ENCODE data around the gene UQCRC1.

UQCRC1 gene

GRCh38 chr3:48596676-48597407 lies 12.6 kb downstream of the UQCRC1 start:
- H3K36me3 ChIP-seq (ENCODE audit: control insufficient read depth, insufficient read depth, low read length) = peaks cover 44% of the 10 kb centered on the region
- peaks cover 8% of the 10 kb centered on the region; the same call in 1 of the 2 replicates for H3K27me3 ChIP-seq (ENCODE audit: control insufficient read depth, insufficient read depth, low read length)
- no peak overlapping the region for H3K4me3 ChIP-seq (ENCODE audit: low read depth, low read length)
- H3K9me3 ChIP-seq (ENCODE audit: control insufficient read depth, insufficient read depth, low read length) = no peaks in the 10 kb centered on the region
- H3K4me1 ChIP-seq (ENCODE audit: control insufficient read depth, insufficient read depth, low read length) = peaks cover 16% of the 10 kb centered on the region
- peak overlapping the region; percentile 80 for H3K27ac ChIP-seq (ENCODE audit: low read depth, low read length)
- no peak overlapping the region for H3K9ac ChIP-seq (ENCODE audit: low read depth, low read length)

GRCh38 chr3:48596157-48596556 lies 13.3 kb downstream of the UQCRC1 start:
- Histone ChIP-seq H3K4me1 (ENCODE audit: control insufficient read depth, insufficient read depth, low read length) (peaks cover 16% of the 10 kb centered on the region), H3K27ac (ENCODE audit: low read depth, low read length) (peak overlapping the region; percentile 80), H3K9ac (ENCODE audit: low read depth, low read length) (no peak overlapping the region)

GRCh38 chr3:48595526-48596121 lies 13.8 kb downstream of the UQCRC1 start:
- H3K4me3 ChIP-seq (ENCODE audit: low read depth, low read length) = peak overlapping the region; percentile 21; the same call in 1 of the 2 replicates
- H3K9ac ChIP-seq (ENCODE audit: low read depth, low read length) = no peak overlapping the region

More at GRCh38 chr3:48596157-48596556, 13.3 kb downstream of the UQCRC1 start:
- no peaks in the 10 kb centered on the region for H3K9me3 ChIP-seq (ENCODE audit: control insufficient read depth, insufficient read depth, low read length)
- peaks cover 37% of the 10 kb centered on the region for H3K36me3 ChIP-seq (ENCODE audit: control insufficient read depth, insufficient read depth, low read length)
- 0 out of 2 replicates have a peak overlapping the region, but pooled peaks have one; percentile 21 for H3K4me3 ChIP-seq (ENCODE audit: low read depth, low read length)
- H3K27me3 ChIP-seq (ENCODE audit: control insufficient read depth, insufficient read depth, low read length) = peaks cover 8% of the 10 kb centered on the region; the same call in 1 of the 2 replicates

GRCh38 chr3:48595075-48595525 lies 14.3 kb downstream of the UQCRC1 start, which contains the start of gene COL7A1:
TSS of gene COL7A1 (minus strand) at chr3:48595329. CDS start at chr3:48595159, 170 bp downstream.
- Histone ChIP-seq H3K27ac (ENCODE audit: low read depth, low read length) (peak within 1 kb of the TSS; percentile 80), H3K9me3 (ENCODE audit: control insufficient read depth, insufficient read depth, low read length) (no peaks in the 10 kb centered on the region), H3K4me1 (ENCODE audit: control insufficient read depth, insufficient read depth, low read length) (peaks cover 16% of the 10 kb centered on the region), H3K4me3 (ENCODE audit: low read depth, low read length) (peak within 1 kb of the TSS; percentile 62), H3K9ac (ENCODE audit: low read depth, low read length) (peak within 1 kb of the TSS; percentile 51), H3K36me3 (ENCODE audit: control insufficient read depth, insufficient read depth, low read length) (peaks cover 26% of the 10 kb centered on the region), H3K27me3 (ENCODE audit: control insufficient read depth, insufficient read depth, low read length) (peaks cover 8% of the 10 kb centered on the region; the same call in 1 of the 2 replicates)

More at GRCh38 chr3:48595526-48596121, 13.8 kb downstream of the UQCRC1 start:
- peaks cover 8% of the 10 kb centered on the region; the same call in 1 of the 2 replicates for H3K27me3 ChIP-seq (ENCODE audit: control insufficient read depth, insufficient read depth, low read length)
- peaks cover 16% of the 10 kb centered on the region for H3K4me1 ChIP-seq (ENCODE audit: control insufficient read depth, insufficient read depth, low read length)
- H3K36me3 ChIP-seq (ENCODE audit: control insufficient read depth, insufficient read depth, low read length) = peaks cover 31% of the 10 kb centered on the region
- H3K9me3 ChIP-seq (ENCODE audit: control insufficient read depth, insufficient read depth, low read length) = no peaks in the 10 kb centered on the region
- peak overlapping the region; percentile 80 for H3K27ac ChIP-seq (ENCODE audit: low read depth, low read length)

GRCh38 chr3:48594417-48595049 lies 14.9 kb downstream of the UQCRC1 start:
- Histone ChIP-seq H3K9me3 (ENCODE audit: control insufficient read depth, insufficient read depth, low read length) (no peaks in the 10 kb centered on the region), H3K27me3 (ENCODE audit: control insufficient read depth, insufficient read depth, low read length) (peaks cover 8% of the 10 kb centered on the region; the same call in 1 of the 2 replicates), H3K4me1 (ENCODE audit: control insufficient read depth, insufficient read depth, low read length) (peaks cover 16% of the 10 kb centered on the region), H3K27ac (ENCODE audit: low read depth, low read length) (peak overlapping the region; percentile 80), H3K36me3 (ENCODE audit: control insufficient read depth, insufficient read depth, low read length) (peaks cover 21% of the 10 kb centered on the region), H3K4me3 (ENCODE audit: low read depth, low read length) (peak overlapping the region; percentile 62), H3K9ac (ENCODE audit: low read depth, low read length) (peak overlapping the region; percentile 51)

- no peak overlapping the region for H3K9ac ChIP-seq (ENCODE audit: low read depth, low read length)
- no peak overlapping the region for H3K4me3 ChIP-seq (ENCODE audit: low read depth, low read length)
- peaks cover 9% of the 10 kb centered on the region for H3K36me3 ChIP-seq (ENCODE audit: control insufficient read depth, insufficient read depth, low read length)
- no peak overlapping the region for H3K27ac ChIP-seq (ENCODE audit: low read depth, low read length)
- peaks cover 16% of the 10 kb centered on the region for H3K4me1 ChIP-seq (ENCODE audit: control insufficient read depth, insufficient read depth, low read length)
- H3K9me3 ChIP-seq (ENCODE audit: control insufficient read depth, insufficient read depth, low read length) = no peaks in the 10 kb centered on the region
- peaks cover 8% of the 10 kb centered on the region; the same call in 1 of the 2 replicates for H3K27me3 ChIP-seq (ENCODE audit: control insufficient read depth, insufficient read depth, low read length)
Observed at GRCh38 chr3:48593337-48593736, 16.1 kb downstream of the UQCRC1 start.

- Histone ChIP-seq H3K4me1 (ENCODE audit: control insufficient read depth, insufficient read depth, low read length) (peaks cover 16% of the 10 kb centered on the region), H3K4me3 (ENCODE audit: low read depth, low read length) (no peak overlapping the region), H3K9ac (ENCODE audit: low read depth, low read length) (no peak overlapping the region), H3K36me3 (ENCODE audit: control insufficient read depth, insufficient read depth, low read length) (peaks cover 1% of the 10 kb centered on the region; the same call in 1 of the 2 replicates), H3K27me3 (ENCODE audit: control insufficient read depth, insufficient read depth, low read length) (peaks cover 8% of the 10 kb centered on the region; the same call in 1 of the 2 replicates), H3K9me3 (ENCODE audit: control insufficient read depth, insufficient read depth, low read length) (no peaks in the 10 kb centered on the region), H3K27ac (ENCODE audit: low read depth, low read length) (no peak overlapping the region)
Observed at GRCh38 chr3:48592519-48593087, 16.8 kb downstream of the UQCRC1 start.

GRCh38 chr3:48591886-48592518 lies 17.4 kb downstream of the UQCRC1 start:
- no peak overlapping the region for H3K4me3 ChIP-seq (ENCODE audit: low read depth, low read length)
- peaks cover 16% of the 10 kb centered on the region for H3K4me1 ChIP-seq (ENCODE audit: control insufficient read depth, insufficient read depth, low read length)
- H3K9me3 ChIP-seq (ENCODE audit: control insufficient read depth, insufficient read depth, low read length) = no peaks in the 10 kb centered on the region
- H3K27me3 ChIP-seq (ENCODE audit: control insufficient read depth, insufficient read depth, low read length) = peaks cover 8% of the 10 kb centered on the region; the same call in 1 of the 2 replicates
- H3K36me3 ChIP-seq (ENCODE audit: control insufficient read depth, insufficient read depth, low read length) = no peaks in the 10 kb centered on the region
- H3K27ac ChIP-seq (ENCODE audit: low read depth, low read length) = no peak overlapping the region
- H3K9ac ChIP-seq (ENCODE audit: low read depth, low read length) = no peak overlapping the region

GRCh38 chr3:48591436-48591835 lies 18.0 kb downstream of the UQCRC1 start:
- Histone ChIP-seq H3K27ac (ENCODE audit: low read depth, low read length) (no peak overlapping the region), H3K4me3 (ENCODE audit: low read depth, low read length) (no peak overlapping the region), H3K27me3 (ENCODE audit: control insufficient read depth, insufficient read depth, low read length) (peaks cover 8% of the 10 kb centered on the region; the same call in 1 of the 2 replicates), H3K9me3 (ENCODE audit: control insufficient read depth, insufficient read depth, low read length) (no peaks in the 10 kb centered on the region), H3K4me1 (ENCODE audit: control insufficient read depth, insufficient read depth, low read length) (peaks cover 16% of the 10 kb centered on the region), H3K9ac (ENCODE audit: low read depth, low read length) (no peak overlapping the region), H3K36me3 (ENCODE audit: control insufficient read depth, insufficient read depth, low read length) (no peaks in the 10 kb centered on the region)

GRCh38 chr3:48588230-48588629 lies 21.2 kb downstream of the UQCRC1 start:
- Histone ChIP-seq H3K4me3 (ENCODE audit: low read depth, low read length) (no peak overlapping the region), H3K9ac (ENCODE audit: low read depth, low read length) (no peak overlapping the region), H3K27ac (ENCODE audit: low read depth, low read length) (no peak overlapping the region), H3K4me1 (ENCODE audit: control insufficient read depth, insufficient read depth, low read length) (no peaks in the 10 kb centered on the region), H3K27me3 (ENCODE audit: control insufficient read depth, insufficient read depth, low read length) (no peaks in the 10 kb centered on the region), H3K36me3 (ENCODE audit: control insufficient read depth, insufficient read depth, low read length) (no peaks in the 10 kb centered on the region), H3K9me3 (ENCODE audit: control insufficient read depth, insufficient read depth, low read length) (no peaks in the 10 kb centered on the region)
